ENCODE results near the gene ESPNL. TPM values are rescaled to one million over a fixed set of nuclear protein-coding genes. Genes with fewer than 3 reads are reported as not detected.

The ESPNL gene
- total and polyA plus RNA-seq, 2 of the 4 experiments (the other 2 are of a cell fraction): 2.0 TPM

DNA sequence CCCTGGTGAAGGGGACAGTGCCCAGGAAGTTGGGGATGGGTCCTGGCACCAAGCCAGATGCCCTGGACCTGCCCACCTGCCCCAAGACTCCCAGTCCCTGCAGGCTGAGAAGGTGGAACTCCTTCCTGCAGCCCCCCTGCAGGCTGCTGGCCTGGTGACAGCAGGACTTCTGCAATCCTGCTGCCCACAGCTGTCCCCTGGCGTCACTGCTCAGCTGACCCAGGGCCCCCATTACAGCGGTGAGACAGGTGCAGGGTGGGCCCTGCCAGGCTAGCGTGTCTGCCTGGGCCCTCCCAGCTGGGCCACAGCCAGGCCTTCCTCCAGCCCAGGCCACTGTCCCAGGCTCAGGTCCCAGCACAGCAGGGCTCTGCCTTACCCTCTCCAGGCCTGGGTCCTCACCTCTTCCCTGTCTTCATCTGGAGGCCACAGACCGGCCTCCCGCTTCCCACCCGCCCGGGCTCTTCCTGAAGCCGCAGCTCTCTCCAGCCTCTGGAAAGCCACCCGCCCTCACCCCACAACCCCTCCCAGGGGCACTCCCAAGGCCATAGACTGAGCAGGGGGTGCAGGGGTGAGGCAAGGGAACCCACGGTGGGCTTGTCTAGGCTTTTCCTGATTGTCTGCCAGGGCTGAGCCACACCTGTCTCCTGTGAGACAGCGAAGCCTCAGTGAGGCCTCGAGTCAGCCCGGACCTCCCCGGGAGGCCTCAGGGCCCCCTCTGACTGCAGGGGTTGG lies 49.9 kb downstream of the ESPNL start:
- H2BK20ac ChIP-seq (ENCODE audit: low read depth, low read length): no peak overlapping the region
- H3K23ac ChIP-seq (ENCODE audit: low read depth, low read length): no peak overlapping the region
- no peak overlapping the region for H2AFZ ChIP-seq (replicated peaks; ENCODE audit: low read length, poor library complexity)
- H4K20me1 ChIP-seq (ENCODE audit: insufficient read depth, low read length): no peaks in the 10 kb centered on the region
- H2AK5ac ChIP-seq (ENCODE audit: low read depth, low read length): no peak overlapping the region; the same call in 1 of the 2 replicates
- dilution Hi-C loops (cut with HindIII; ENCODE audit: low sequenced_read_pairs, unreplicated experiment) (no loop called here), in situ Hi-C loops (cut with MboI; ENCODE audit: low sequenced_read_pairs) (no loop called here), intact Hi-C loops (cut with micrococcal nuclease) (no loop called here)
- H3K4me3 ChIP-seq (ENCODE audit: insufficient read depth, low read depth, low read length): no peak overlapping the region
- H3K14ac ChIP-seq (replicated peaks; ENCODE audit: low read depth, low read length): no peak overlapping the region
- H3K4me1 ChIP-seq (ENCODE audit: control insufficient read depth, insufficient read depth, low read length): peaks cover 4% of the 10 kb centered on the region; the same call in 1 of the 2 replicates
- no peak for ATAC-seq (ENCODE audit: low read depth)
- no peaks in the 10 kb centered on the region for H3K9me3 ChIP-seq (ENCODE audit: control insufficient read depth, insufficient read depth, low read length)
- no peak overlapping the region for H4K5ac ChIP-seq (ENCODE audit: low read depth, low read length)
- H3K36me3 ChIP-seq (ENCODE audit: control insufficient read depth, insufficient read depth, low read length): no peaks in the 10 kb centered on the region
- H3K18ac ChIP-seq (ENCODE audit: low read depth, low read length): no peak overlapping the region
- H4K8ac ChIP-seq (ENCODE audit: low read depth in 2 of 2, low read length in 2 of 2): no peak overlapping the region
- no peak overlapping the region for H2BK15ac ChIP-seq (ENCODE audit: low read depth, low read length)
- H2AK9ac ChIP-seq (replicated peaks; ENCODE audit: low read depth, low read length, poor library complexity): no peak overlapping the region
- no peaks in the 10 kb centered on the region for H3K79me1 ChIP-seq (ENCODE audit: low read depth in 1 of 2, low read length in 2 of 2)
- DNase-seq: no peak
- TF ChIP-seq BHLHE40 (IDR thresholded peaks at IDR 0.05; ENCODE audit: low read depth, low read length): no peak
- TF ChIP-seq RFX5 (IDR thresholded peaks at IDR 0.05; ENCODE audit: low read depth, low read length): no peak
- no peak for TF ChIP-seq RCOR1 (IDR thresholded peaks at IDR 0.05; ENCODE audit: insufficient replicate concordance, low read length)
- TF ChIP-seq, protein P1, sequence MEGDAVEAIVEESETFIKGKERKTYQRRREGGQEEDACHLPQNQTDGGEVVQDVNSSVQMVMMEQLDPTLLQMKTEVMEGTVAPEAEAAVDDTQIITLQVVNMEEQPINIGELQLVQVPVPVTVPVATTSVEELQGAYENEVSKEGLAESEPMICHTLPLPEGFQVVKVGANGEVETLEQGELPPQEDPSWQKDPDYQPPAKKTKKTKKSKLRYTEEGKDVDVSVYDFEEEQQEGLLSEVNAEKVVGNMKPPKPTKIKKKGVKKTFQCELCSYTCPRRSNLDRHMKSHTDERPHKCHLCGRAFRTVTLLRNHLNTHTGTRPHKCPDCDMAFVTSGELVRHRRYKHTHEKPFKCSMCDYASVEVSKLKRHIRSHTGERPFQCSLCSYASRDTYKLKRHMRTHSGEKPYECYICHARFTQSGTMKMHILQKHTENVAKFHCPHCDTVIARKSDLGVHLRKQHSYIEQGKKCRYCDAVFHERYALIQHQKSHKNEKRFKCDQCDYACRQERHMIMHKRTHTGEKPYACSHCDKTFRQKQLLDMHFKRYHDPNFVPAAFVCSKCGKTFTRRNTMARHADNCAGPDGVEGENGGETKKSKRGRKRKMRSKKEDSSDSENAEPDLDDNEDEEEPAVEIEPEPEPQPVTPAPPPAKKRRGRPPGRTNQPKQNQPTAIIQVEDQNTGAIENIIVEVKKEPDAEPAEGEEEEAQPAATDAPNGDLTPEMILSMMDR (conservative IDR thresholded peaks at IDR 0.05; ENCODE audit: low read depth, low read length): no peak
- TF ChIP-seq, protein P2, sequence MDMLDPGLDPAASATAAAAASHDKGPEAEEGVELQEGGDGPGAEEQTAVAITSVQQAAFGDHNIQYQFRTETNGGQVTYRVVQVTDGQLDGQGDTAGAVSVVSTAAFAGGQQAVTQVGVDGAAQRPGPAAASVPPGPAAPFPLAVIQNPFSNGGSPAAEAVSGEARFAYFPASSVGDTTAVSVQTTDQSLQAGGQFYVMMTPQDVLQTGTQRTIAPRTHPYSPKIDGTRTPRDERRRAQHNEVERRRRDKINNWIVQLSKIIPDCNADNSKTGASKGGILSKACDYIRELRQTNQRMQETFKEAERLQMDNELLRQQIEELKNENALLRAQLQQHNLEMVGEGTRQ (IDR thresholded peaks at IDR 0.05; ENCODE audit: low read depth, low read length): no peak
- TF ChIP-seq CEBPB (IDR thresholded peaks at IDR 0.05; ENCODE audit: low read depth, low read length): no peak
- no peak for TF ChIP-seq NFE2L2 (IDR thresholded peaks at IDR 0.05; ENCODE audit: low read depth, low read length)
- no peak for TF ChIP-seq ELK1 (IDR thresholded peaks at IDR 0.05; ENCODE audit: borderline replicate concordance, low read depth, low read length)
- no peak for TF ChIP-seq MAFK (IDR thresholded peaks at IDR 0.05; ENCODE audit: low read depth, low read length)
- no peak for TF ChIP-seq CHD1 (IDR thresholded peaks at IDR 0.05; ENCODE audit: low read depth, low read length)
- TF ChIP-seq POLR2A (IDR thresholded peaks at IDR 0.05; ENCODE audit: low read depth, low read length): no peak
- H3K9ac ChIP-seq (ENCODE audit: low read depth, low read length): no peak overlapping the region
- no peak overlapping the region for H3K27ac ChIP-seq (ENCODE audit: insufficient read depth, low read length)
- 67% methylated on average over 2 of the region's 14 CpGs; no CpG with 5 or more reads in 1 of the 2 experiments for WGBS, 2 experiments (ENCODE audit: extremely low coverage in 2 of 2, insufficient read length in 1 of 2)
- H3K27me3 ChIP-seq (ENCODE audit: control insufficient read depth, insufficient read depth, low read length): no peaks in the 10 kb centered on the region
- no peak overlapping the region for H4K91ac ChIP-seq (ENCODE audit: insufficient read depth, low read depth, low read length)
- ChIA-PET POLR2A (ENCODE audit: unreplicated experiment) (no interaction called here), CTCF (no interaction called here)
- no peak overlapping the region for H3K56ac ChIP-seq (ENCODE audit: extremely low read depth, insufficient read depth, low read length)
- H3K4ac ChIP-seq (ENCODE audit: low read depth, low read length): no peak overlapping the region
- H2BK120ac ChIP-seq (ENCODE audit: low read depth, low read length): no peak overlapping the region
- no peak overlapping the region for H3K4me2 ChIP-seq (ENCODE audit: low read depth, low read length)
- no TSS peak for BruUV-seq (replicated peaks)
- H2BK5ac ChIP-seq (ENCODE audit: low read depth, low read length, poor library complexity, severe bottlenecking): no peak overlapping the region
- 0 out of 2 replicates have a peak, but pooled peaks cover 4% of the 10 kb centered on the region for H3K9me1 ChIP-seq (ENCODE audit: insufficient read depth, low read length)

All from IMR-90 (cell line).